ENCODE measurements around the gene TSKU.

Gene TSKU

DNA sequence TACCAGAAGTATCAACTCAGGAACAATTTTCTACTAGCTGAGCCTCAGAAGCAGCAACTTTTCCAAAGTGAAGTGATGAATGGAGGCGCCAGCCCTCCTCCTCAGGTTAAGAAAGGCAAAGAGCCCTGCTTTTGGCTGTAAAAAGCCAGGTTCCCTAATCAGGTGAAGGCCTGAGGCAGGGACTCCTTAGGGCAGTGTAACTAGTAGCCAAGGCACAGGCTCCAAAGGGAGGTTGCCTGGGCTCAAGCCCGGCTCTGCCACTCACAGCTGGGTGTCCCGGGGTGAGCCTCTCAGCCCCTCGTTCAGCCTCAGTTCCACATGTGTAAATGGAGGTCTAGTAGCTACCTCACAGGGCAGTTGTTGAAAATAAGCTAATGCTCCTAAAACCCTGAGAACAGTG lies 19.5 kb downstream of the TSKU start:
- TF ChIP-seq GATA3 (IDR thresholded peaks at IDR 0.05; ENCODE audit: low read depth, low read length), result no peak
- no peak for TF ChIP-seq GATA2 (IDR thresholded peaks at IDR 0.05; ENCODE audit: low read depth, low read length)

DNA sequence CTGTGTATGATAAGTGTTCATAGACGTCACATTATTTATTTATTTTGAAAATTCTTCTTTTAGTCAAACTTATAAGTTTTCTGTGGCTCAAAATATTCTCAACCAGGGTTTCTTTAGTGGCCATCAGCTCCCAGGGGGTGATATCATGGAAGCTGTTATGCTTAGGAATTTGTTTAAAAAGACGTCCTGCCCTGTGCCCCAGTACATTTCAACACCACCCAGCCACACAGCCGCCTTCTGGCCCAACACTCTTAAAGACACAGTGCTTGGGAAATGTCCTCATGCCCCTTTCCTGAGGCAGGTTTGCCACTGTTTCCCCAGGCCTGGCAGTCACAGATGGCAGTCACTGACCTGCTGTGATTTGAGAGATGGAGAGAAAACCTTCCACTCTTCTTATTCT lies 19.9 kb downstream of the TSKU start:
- no peak for TF ChIP-seq GATA2 (IDR thresholded peaks at IDR 0.05; ENCODE audit: low read depth, low read length)
- TF ChIP-seq GATA3 (IDR thresholded peaks at IDR 0.05; ENCODE audit: low read depth, low read length), result no peak

GRCh38 chr11:76803811-76804600 lies 20.9 kb downstream of the TSKU start:
- no peak for TF ChIP-seq GATA2 (IDR thresholded peaks at IDR 0.05; ENCODE audit: low read depth, low read length)
- TF ChIP-seq GATA3 (IDR thresholded peaks at IDR 0.05; ENCODE audit: low read depth, low read length), result no peak

DNA sequence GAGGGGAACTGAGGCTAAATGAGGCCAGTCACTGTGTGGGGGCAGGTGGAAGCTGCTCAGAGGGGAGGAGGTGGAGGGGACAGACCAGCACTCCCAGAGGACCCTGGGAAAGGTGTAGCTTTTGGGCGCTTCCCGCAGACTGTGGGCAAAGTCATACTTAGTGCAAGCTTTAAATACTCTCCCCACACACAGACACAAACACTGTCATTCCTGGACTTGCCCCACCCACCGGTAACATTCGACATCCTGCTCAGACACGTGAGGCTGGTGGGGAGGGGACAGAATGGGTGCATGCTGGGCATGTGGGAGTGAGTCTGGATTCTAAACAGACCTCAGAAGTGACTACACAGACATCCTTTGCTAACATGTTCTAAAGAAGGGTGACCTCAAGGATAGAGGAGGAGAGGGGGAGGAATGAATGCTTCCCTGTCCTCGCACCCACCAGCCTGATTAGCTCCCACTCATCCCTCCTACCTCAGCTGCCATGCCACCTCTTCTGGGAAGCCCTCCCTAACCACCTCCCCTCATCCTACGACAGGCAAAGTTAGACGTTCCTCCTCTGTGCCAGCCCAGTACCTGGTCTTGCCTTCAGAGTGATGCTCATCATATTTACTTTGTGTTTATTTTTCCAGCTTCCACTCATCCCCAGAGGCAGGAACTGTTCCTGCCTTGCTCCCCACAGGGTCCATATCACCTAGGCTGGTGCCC lies 22.2 kb downstream of the TSKU start:
- TF ChIP-seq GATA3 (IDR thresholded peaks at IDR 0.05; ENCODE audit: low read depth, low read length) (no peak), GATA2 (IDR thresholded peaks at IDR 0.05; ENCODE audit: low read depth, low read length) (no peak)

DNA sequence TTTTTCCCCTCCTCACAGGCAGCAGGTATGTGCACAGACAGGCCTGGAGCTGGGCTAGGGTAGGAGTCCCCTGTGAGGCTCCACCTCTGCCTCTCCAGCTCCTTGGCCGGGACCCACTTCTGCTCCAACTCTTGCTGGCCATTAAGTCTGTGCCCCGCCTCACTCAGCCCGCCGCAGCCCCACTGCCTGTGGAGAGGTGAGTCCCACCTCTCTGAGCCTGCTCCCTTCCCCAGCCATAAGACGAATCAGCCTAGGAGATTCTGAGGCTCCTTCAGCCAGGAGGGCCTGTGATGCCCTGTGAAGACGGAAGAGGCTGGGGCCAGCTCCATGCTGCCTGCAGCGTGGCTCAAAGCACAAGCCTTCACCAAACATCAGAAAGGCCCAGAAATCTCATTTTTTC lies 23.0 kb downstream of the TSKU start:
- TF ChIP-seq GATA3 (IDR thresholded peaks at IDR 0.05; ENCODE audit: low read depth, low read length) (no peak), GATA2 (IDR thresholded peaks at IDR 0.05; ENCODE audit: low read depth, low read length) (no peak)

GRCh38 chr11:76806608-76807205 lies 23.6 kb downstream of the TSKU start:
- TF ChIP-seq GATA3 (IDR thresholded peaks at IDR 0.05; ENCODE audit: low read depth, low read length) (no peak), GATA2 (IDR thresholded peaks at IDR 0.05; ENCODE audit: low read depth, low read length) (no peak)

DNA sequence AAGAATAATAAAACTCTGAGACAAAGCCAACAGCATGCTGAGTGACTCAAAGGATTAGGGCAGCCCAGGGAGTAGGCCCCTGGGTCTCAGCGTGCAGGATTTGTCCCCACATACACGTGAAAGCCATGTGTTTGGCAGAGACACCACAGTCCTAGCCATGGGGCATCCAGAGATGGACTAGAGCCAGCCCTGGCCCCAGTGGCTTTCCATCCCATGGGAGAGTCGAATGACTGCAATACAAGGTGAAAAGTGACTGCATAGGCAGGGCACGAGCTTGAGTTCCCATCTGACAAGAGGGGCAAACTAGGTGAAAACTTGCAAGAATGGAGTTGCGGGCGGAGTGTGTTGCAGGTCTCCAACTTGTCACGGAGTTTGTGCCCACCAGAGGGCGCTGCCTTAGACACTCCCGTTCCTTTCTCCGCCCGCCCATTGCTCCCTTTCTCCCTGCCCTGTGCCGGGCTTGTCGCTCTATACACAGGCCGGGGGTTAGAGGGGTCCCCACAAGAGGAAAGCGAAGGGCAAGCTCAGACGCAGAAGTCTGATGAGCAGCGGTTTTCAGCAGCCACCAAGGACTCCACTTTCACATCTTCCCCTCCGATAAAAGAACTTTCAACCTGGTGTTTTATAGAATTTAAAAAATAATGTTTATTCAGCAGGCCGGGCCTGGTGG lies 24.2 kb downstream of the TSKU start:
- TF ChIP-seq GATA2 (IDR thresholded peaks at IDR 0.05; ENCODE audit: low read depth, low read length), result no peak
- TF ChIP-seq GATA3 (IDR thresholded peaks at IDR 0.05; ENCODE audit: low read depth, low read length), result no peak

GRCh38 chr11:76808171-76808570 lies 25.0 kb downstream of the TSKU start:
- TF ChIP-seq GATA3 (IDR thresholded peaks at IDR 0.05; ENCODE audit: low read depth, low read length) (no peak), GATA2 (IDR thresholded peaks at IDR 0.05; ENCODE audit: low read depth, low read length) (no peak)

- TF ChIP-seq GATA2 (IDR thresholded peaks at IDR 0.05; ENCODE audit: low read depth, low read length), result no peak
- no peak for TF ChIP-seq GATA3 (IDR thresholded peaks at IDR 0.05; ENCODE audit: low read depth, low read length)
These were observed 25.8 kb downstream of the TSKU start for GRCh38 chr11:76808996-76809395.

GRCh38 chr11:76810151-76810853 lies 27.1 kb downstream of the TSKU start:
- TF ChIP-seq GATA2 (IDR thresholded peaks at IDR 0.05; ENCODE audit: low read depth, low read length) (no peak), GATA3 (IDR thresholded peaks at IDR 0.05; ENCODE audit: low read depth, low read length) (no peak)

- no peak for TF ChIP-seq GATA3 (IDR thresholded peaks at IDR 0.05; ENCODE audit: low read depth, low read length)
These were observed 28.1 kb downstream of the TSKU start for GRCh38 chr11:76811259-76811658.

DNA sequence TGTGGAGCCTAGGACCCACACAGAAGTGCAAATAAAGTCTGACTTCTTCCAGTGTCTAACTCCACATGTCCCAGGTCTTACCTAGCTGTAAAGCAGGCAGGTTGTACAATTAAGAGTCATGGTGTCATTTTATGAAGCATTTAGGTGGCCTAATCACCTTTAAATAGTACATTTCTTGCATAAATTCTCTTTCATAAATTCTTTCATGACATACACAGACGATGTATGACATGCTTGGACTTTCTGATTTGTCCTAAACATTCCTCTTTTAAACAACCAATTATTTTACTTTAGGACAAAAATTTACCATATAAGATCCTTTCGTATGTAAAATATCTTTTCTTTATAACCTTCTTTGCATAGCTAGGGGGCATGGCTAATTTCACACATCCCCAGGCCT lies 31.3 kb downstream of the TSKU start:
- TF ChIP-seq GATA3 (IDR thresholded peaks at IDR 0.05; ENCODE audit: low read depth, low read length) (no peak), GATA2 (IDR thresholded peaks at IDR 0.05; ENCODE audit: low read depth, low read length) (no peak)

GRCh38 chr11:76820184-76820566 lies 37.0 kb downstream of the TSKU start:
- TF ChIP-seq GATA2 (IDR thresholded peaks at IDR 0.05; ENCODE audit: low read depth, low read length) (no peak), GATA3 (IDR thresholded peaks at IDR 0.05; ENCODE audit: low read depth, low read length) (no peak)

DNA sequence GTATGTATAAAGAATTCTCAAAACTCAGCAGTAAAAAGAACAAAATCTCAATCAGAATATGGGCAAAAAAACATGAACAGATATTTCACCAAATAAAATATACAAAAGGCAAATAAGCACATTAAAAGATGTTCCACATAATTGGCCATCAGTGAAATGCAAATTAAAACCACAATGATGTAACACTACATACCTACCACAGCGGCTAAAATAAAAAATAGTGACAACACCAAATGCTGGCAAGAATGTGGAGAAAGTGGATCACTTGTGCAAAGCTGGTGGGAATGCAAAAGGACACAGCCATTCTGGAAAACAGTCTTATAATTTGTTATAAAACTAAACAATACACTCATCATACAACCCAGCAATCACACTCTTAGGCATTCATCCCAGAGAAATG lies 39.2 kb downstream of the TSKU start:
- TF ChIP-seq GATA2 (IDR thresholded peaks at IDR 0.05; ENCODE audit: low read depth, low read length) (no peak), GATA3 (IDR thresholded peaks at IDR 0.05; ENCODE audit: low read depth, low read length) (no peak)

Measured in SH-SY5Y (cell line).